Ovary (tissue), 9 donors: Measurements from ENCODE around the gene FHAD1. TPM values are rescaled to one million over a fixed set of nuclear protein-coding genes. Genes with fewer than 3 reads are reported as not detected.

Source experiments
- DNase-seq, 5 donors: peaks; one replicate each; pipeline ENCODE4 v3.0.0-alpha.2; 2019 to 2020
- H3K27ac ChIP-seq, 2 donors: fragments of 200-600 bp; one replicate each; pipeline versions ENCODE4 v1.5.1 to v1.8.0; 2019 to 2022
- H3K27me3 ChIP-seq: fragments of 200-600 bp; one replicate; pipeline ENCODE4 v1.8.0; 2022
- H3K36me3 ChIP-seq: fragments of 200-600 bp; sonication (generic); one replicate; pipeline ENCODE4 v1.5.1; 2019
- H3K4me1 ChIP-seq: one replicate; pipeline ENCODE4 v1.8.1; 2013; ENCODE audit warnings: mild to moderate bottlenecking, moderate library complexity; ENCODE audit not compliant: insufficient read depth
- H3K4me3 ChIP-seq: fragments of 200-600 bp; sonication (generic); one replicate; pipeline ENCODE4 v1.5.1; 2017
- H3K9me3 ChIP-seq, 2 donors: fragments of 200-600 bp in 1 of 2; sonication (generic) in 1 of 2; one replicate each; pipeline versions ENCODE4 v1.5.1 to v1.8.1; 2013 to 2019; ENCODE audit warnings: mild to moderate bottlenecking in 1 of 2, moderate library complexity in 1 of 2
- CTCF ChIP-seq, 3 donors: fragments of 450-650 bp in 2 of 3; fragments of 200-600 bp in 1 of 3; IDR thresholded peaks; one replicate each; pipeline versions ENCODE4 v1.5.1 to v1.8.0; 2016 to 2022; ENCODE audit warnings: antibody characterized with exemption in 3 of 3, mild to moderate bottlenecking in 1 of 3
- EP300 ChIP-seq: sonication (generic); formaldehyde crosslinking; IDR thresholded peaks from one replicate; pipeline ENCODE4 v1.6.1; 2017; ENCODE audit warnings: antibody characterized with exemption
- POLR2A ChIP-seq: fragments of 450-650 bp; IDR thresholded peaks from one replicate; pipeline ENCODE4 v1.6.1; 2017; ENCODE audit warnings: antibody characterized with exemption, mild to moderate bottlenecking, moderate library complexity
- WGBS, 3 donors: extraction: QIAGEN DNeasy Blood & Tissue Kit in 1 of 3; methylation state at CpG; one replicate each; pipeline versions ENCODE4 v1.1.5 to v1.1.7; 2013 to 2017; 5-methylcytosine and 5-hydroxymethylcytosine counted together
- intact Hi-C, 4 donors: fragments of 100-400 bp; cut with DNase I; formaldehyde crosslinking; loops; one replicate each; pipeline versions ENCODE4 v1.11.0 to v1.15.1; 2022 to 2023
- polyA plus RNA-seq, 2 donors: library from polyadenylated mRNA; stranded (reverse); fragments of 200-250 nt in 1 of 2; fragments of 350-450 nt in 1 of 2; fragmentation: Illumina TruSeq in 1 of 2; extraction: RNeasy Lipid Tissue Mini Kit (QIAGEN cat#74804) in 1 of 2; gene quantifications; one replicate each; pipeline ENCODE4 v1.2.3, GENCODE V29; 2013 to 2014
- total RNA-seq, 7 donors: library from RNA; depleted of rRNA in 2 of 7; stranded (reverse); fragments of >200 nt in 2 of 7; fragmentation: NEBNext Ultra II Directional in 3 of 7; extraction: Animal tissue kit (Norgen Biotek cat#: 25700) in 3 of 7; gene quantifications; one replicate each; pipeline versions ENCODE4 v1.1.0 to v1.2.4, GENCODE V29; 2016 to 2023
- donor health status: DM: no; HTN: no; CAD: no; lungs with moderate emphysema.
- donor health status: DM: no; HTN: no; CAD: no.
- donor health status: Bipolar disorder and iron deficiency.
- donor health status: DM: yes; HTN: yes; CAD: no.
- donor health status: DM: no; HTN: no; CAD: no.
- donor health status: DM: yes; HTN: yes; CAD: no.

The FHAD1 gene
- total and polyA plus RNA-seq, 9 donors: 0.40 to 23.0 (median 1.4) TPM

- no peak for DNase-seq
- intact Hi-C loops: loop anchor here in 1 of 4 donors (10.0 kb wide), 1 partner anchor 1343 kb away; no protein-coding TSS in a partner anchor
- Histone ChIP-seq H3K4me3 (no peak overlapping the region), H3K9me3 (no peaks in the 10 kb centered on the region), H3K4me1 (peaks cover 2% of the 10 kb centered on the region), H3K36me3 (no peaks in the 10 kb centered on the region), H3K27ac (no peak overlapping the region), H3K27me3 (no peaks in the 10 kb centered on the region)
- TF ChIP-seq POLR2A (no peak), EP300 (no peak), CTCF (IDR thresholded peaks at IDR 0.05) (no peak)
- 89 to 100% (median 95%) methylated on average over 1 of the region's 1 CpG for WGBS, 3 donors
Measured at GRCh38 chr1:15308135-15308534, 61.1 kb downstream of the FHAD1 start.

GRCh38 chr1:15308621-15309027 is 61.6 kb downstream of the FHAD1 start:
- Histone ChIP-seq H3K4me3 (no peak overlapping the region), H3K9me3 (no peaks in the 10 kb centered on the region), H3K27me3 (no peaks in the 10 kb centered on the region), H3K4me1 (peaks cover 2% of the 10 kb centered on the region), H3K27ac (no peak overlapping the region), H3K36me3 (no peaks in the 10 kb centered on the region)
- intact Hi-C loops: loop anchor here in 1 of 4 donors (10.0 kb wide), 1 partner anchor 1344 kb away; no protein-coding TSS in a partner anchor
- DNase-seq: no peak
- TF ChIP-seq CTCF (IDR thresholded peaks at IDR 0.05) (no peak), POLR2A (no peak), EP300 (no peak)
- WGBS, 3 donors: 92 to 94% (median 94%) methylated on average over 6 of the region's 6 CpGs

GRCh38 chr1:15309687-15310086 is 62.7 kb downstream of the FHAD1 start:
- H3K4me1 ChIP-seq: no peaks in the 10 kb centered on the region
- intact Hi-C loops: loop anchor here in 1 of 4 donors (10.0 kb wide), 1 partner anchor 1345 kb away; no protein-coding TSS in a partner anchor
- no peak for DNase-seq
- WGBS, 3 donors: 51 to 62% (median 55%) methylated on average over 10 of the region's 10 CpGs
- no peaks in the 10 kb centered on the region for H3K9me3 ChIP-seq
- TF ChIP-seq EP300 (no peak), CTCF (IDR thresholded peaks at IDR 0.05) (no peak), POLR2A (no peak)
- H3K27ac ChIP-seq: no peak overlapping the region
- H3K36me3 ChIP-seq: no peaks in the 10 kb centered on the region
- no peak overlapping the region for H3K4me3 ChIP-seq
- H3K27me3 ChIP-seq: no peaks in the 10 kb centered on the region

- Histone ChIP-seq H3K27me3 (no peaks in the 10 kb centered on the region), H3K4me3 (no peak overlapping the region), H3K36me3 (no peaks in the 10 kb centered on the region), H3K27ac (no peak overlapping the region), H3K4me1 (no peaks in the 10 kb centered on the region), H3K9me3 (no peaks in the 10 kb centered on the region)
- no peak for TF ChIP-seq CTCF (IDR thresholded peaks at IDR 0.05)
- TF ChIP-seq POLR2A: no peak
- no peak for TF ChIP-seq EP300
- 93 to 99% (median 95%) methylated on average over 7 of the region's 7 CpGs for WGBS, 3 donors
- DNase-seq: no peak
- intact Hi-C loops: no loop called here
Measured at GRCh38 chr1:15310544-15310943, 63.5 kb downstream of the FHAD1 start.
